Coronary artery (tissue), 2 donors: ENCODE results near the gene KLK15.

Experiments used
- DNase-seq: peaks from one replicate; pipeline ENCODE4 v3.0.0-alpha.2; 2017; ENCODE audit warnings: low spot score
- H3K27ac ChIP-seq, 2 donors: fragments of 200-600 bp; sonication (generic); one replicate each; pipeline ENCODE4 v1.5.1; 2016 to 2019
- H3K4me3 ChIP-seq: fragments of 200-600 bp; sonication (generic); 2 replicates; pipeline ENCODE4 v1.5.1; 2016; ENCODE audit warnings: mild to moderate bottlenecking, moderate library complexity
- TF ChIP-seq, protein P1 (sequence below): fragments of 200-600 bp; sonication (generic); IDR thresholded peaks from one replicate; pipeline ENCODE4 v1.5.1; 2019; ENCODE audit warnings: antibody characterized with exemption

The KLK15 gene

GRCh38 chr19:50780753-50781435, 52.5 kb downstream of the KLK15 start:
- H3K4me3 ChIP-seq, result no peak overlapping the region
- no peak overlapping the region for H3K27ac ChIP-seq
- TF ChIP-seq, protein P1, sequence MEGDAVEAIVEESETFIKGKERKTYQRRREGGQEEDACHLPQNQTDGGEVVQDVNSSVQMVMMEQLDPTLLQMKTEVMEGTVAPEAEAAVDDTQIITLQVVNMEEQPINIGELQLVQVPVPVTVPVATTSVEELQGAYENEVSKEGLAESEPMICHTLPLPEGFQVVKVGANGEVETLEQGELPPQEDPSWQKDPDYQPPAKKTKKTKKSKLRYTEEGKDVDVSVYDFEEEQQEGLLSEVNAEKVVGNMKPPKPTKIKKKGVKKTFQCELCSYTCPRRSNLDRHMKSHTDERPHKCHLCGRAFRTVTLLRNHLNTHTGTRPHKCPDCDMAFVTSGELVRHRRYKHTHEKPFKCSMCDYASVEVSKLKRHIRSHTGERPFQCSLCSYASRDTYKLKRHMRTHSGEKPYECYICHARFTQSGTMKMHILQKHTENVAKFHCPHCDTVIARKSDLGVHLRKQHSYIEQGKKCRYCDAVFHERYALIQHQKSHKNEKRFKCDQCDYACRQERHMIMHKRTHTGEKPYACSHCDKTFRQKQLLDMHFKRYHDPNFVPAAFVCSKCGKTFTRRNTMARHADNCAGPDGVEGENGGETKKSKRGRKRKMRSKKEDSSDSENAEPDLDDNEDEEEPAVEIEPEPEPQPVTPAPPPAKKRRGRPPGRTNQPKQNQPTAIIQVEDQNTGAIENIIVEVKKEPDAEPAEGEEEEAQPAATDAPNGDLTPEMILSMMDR, result no peak
- DNase-seq, result no peak

DNA sequence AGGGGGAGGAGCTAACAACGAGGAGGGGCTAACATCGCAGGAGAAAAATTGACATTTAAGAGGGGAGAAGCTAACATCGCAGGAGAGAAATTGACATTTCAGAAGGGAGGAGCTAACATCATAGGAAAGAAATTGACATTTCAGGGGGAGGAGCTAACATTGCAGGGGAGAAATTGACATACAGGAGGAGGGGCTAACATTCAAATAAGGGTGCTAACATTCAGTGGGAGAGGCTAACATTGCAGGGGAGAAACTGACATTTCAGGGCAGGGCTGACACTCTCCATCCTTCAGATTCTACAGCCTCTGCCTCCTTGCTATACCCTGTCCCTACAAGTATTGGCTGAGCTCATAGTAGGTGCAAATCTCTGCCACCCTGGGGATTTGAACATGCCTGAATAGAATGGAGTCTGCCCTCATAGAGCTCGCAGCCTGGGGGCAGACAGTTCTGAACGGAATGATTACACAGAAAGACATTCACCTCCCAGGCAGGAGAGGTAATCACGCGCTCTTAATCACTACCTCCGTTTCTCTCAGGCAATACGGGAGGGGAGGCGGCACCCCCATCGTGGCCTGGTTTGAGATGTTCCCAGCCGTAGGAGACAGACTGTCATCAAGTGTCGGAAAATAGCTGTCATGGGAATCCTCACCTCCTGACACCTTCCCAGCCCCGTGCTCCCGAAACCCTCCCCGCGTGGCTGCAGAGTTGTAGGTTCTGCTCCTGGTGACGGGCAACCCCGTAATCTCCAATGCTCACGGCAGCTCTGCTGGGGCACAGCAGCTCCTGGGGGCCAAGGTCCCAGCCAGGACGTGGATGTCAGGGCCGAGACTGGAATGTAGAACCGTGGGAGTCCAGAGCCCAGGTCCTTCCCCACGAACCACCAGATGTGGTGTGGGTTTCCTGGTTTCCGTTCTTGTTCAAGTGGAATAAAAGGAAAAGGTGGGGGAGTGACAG, 53.6 kb downstream of the KLK15 start:
- no peak for DNase-seq
- Histone ChIP-seq H3K27ac (no peak overlapping the region), H3K4me3 (no peak overlapping the region)
- TF ChIP-seq, protein P1, result no peak

DNA sequence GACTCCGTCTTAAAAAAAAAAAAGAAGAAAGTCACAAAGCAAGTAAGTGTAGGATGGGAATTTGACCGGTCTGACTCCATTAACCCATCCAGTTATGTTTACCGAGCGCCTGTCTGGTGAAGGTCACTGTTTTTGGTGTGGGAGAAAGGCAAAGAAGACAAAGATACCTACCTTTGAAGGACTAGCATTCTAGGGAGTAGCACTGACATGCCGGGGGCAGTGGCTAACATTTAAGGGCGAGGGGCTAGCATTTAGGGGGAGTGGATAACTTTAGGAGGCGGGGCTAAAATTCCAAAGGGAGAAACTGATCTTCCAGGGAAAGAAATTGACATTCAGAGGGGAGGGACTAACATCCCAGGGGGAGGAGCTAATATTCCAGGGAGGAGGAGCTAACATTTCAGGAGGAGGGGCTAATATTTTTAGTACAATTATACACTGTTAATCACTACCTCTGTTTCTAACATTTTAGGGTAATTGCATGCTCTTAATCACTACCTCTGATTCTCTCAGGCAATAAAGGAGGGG, 54.4 kb downstream of the KLK15 start:
- no peak for DNase-seq
- Histone ChIP-seq H3K4me3 (no peak overlapping the region), H3K27ac (no peak overlapping the region)
- TF ChIP-seq, protein P1, result no peak

DNA sequence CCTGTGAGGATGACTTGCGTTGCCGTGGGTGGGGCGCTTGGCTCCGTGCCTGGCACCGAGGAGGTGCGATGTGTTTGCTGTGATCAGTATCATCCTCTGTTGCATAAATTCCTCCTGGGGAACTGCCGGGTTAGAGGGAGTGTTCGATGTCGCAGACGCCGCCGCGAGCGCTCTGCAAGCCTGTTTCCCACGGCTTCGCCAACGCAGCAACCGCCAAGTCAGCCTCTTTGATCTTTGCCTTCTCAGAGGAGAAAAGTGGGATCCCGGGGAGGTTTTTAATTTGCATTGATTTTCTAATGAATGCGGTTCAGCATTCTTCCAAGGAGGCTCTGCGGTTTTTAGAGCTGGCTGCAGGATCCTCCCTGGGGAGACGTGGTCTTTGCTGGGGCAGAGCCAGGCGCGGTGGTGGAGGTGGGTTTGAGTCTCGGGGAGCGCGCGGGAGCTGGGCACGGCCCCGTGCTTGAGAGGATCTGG, 55.5 kb downstream of the KLK15 start:
- no peak overlapping the region for H3K4me3 ChIP-seq
- DNase-seq, result no peak
- TF ChIP-seq, protein P1, result no peak
- H3K27ac ChIP-seq, result no peak overlapping the region

GRCh38 chr19:50777261-50777660, 56.1 kb downstream of the KLK15 start:
- TF ChIP-seq, protein P1, result no peak
- no peak for DNase-seq
- H3K27ac ChIP-seq, result no peak overlapping the region
- H3K4me3 ChIP-seq, result no peak overlapping the region

DNA sequence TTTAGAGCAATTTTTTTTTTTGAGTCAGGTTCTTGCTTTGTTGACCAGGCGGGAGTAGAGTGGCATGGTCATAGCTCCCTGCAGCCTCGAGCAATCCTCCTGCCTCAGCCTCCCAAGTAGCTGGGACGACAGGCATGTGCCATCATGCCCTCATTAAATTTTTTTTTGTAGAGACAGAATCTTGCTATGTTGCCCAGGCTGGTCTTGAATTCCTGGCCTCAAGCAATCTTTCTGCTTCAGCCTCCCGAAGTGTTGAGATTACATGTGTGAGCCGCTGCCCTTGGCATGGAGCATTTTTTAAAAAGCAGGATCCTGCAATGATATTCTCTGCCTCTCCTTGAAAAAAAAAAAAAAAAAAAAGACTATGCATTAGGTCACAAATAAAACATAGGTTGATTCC, 57.2 kb downstream of the KLK15 start:
- DNase-seq, result no peak
- TF ChIP-seq, protein P1, result no peak
- H3K27ac ChIP-seq, result no peak overlapping the region
- H3K4me3 ChIP-seq, result no peak overlapping the region
